ENCODE results near the gene LIN37.

Gene LIN37

DNA sequence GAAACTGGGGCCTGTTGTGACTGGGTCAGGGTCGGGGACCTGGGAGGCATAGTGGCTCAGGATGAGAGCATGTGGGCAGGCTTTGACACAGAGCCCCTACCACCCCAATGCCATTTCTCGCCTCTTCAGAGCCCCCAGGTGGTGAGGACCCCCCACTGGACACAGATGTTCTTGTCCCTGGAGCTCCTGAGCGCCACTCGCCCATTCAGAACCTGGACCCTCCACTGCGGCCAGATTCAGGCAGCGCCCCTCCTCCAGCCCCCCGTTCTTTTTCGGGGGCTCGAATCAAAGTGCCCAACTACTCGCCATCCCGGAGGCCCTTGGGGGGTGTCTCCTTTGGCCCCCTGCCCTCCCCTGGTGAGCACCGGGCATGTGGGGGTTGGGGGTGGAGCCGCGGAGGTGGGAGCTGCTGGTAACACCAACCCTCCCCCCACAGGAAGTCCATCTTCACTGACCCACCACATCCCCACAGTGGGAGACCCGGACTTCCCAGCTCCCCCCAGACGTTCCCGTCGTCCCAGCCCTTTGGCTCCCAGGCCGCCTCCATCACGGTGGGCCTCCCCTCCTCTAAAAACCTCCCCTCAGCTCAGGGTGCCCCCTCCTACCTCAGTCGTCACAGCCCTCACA lies 16.5 kb upstream of the LIN37 start:
- no CpG with 5 or more reads among the region's 21 CpGs for WGBS (ENCODE audit: extremely low coverage, insufficient coverage, insufficient read length)
- Histone ChIP-seq H3K36me3 (ENCODE audit: control insufficient read depth in 1 of 2, insufficient read depth in 2 of 2, low read length in 2 of 2) (peaks cover 94% of the 10 kb centered on the region in 2 experiments), H3K9ac (ENCODE audit: low read length) (no peak overlapping the region), H3K9me3 (ENCODE audit: insufficient read depth, low read depth, low read length) (no peaks in the 10 kb centered on the region), H2BK5ac (ENCODE audit: low read depth, low read length, poor library complexity) (no peak overlapping the region), H4K91ac (ENCODE audit: low read depth, low read length) (no peak overlapping the region), H2BK12ac (ENCODE audit: low read length) (no peak overlapping the region), H3K23ac (ENCODE audit: low read length) (no peak overlapping the region), H3K4me1 (ENCODE audit: control insufficient read depth in 1 of 2, insufficient read depth in 2 of 2, low read length in 2 of 2) (no peaks in the 10 kb centered on the region), H2AFZ (ENCODE audit: insufficient read depth, low read length, poor library complexity) (no peak overlapping the region), H3K4me2 (ENCODE audit: low read length) (no peak overlapping the region), H2BK120ac (ENCODE audit: insufficient read depth, low read length, poor library complexity) (no peak overlapping the region), H3K18ac (ENCODE audit: low read length) (peak overlapping the region; percentile 27), H3K27me3 (ENCODE audit: insufficient read depth, low read length) (no peaks in the 10 kb centered on the region), H4K12ac (ENCODE audit: low read depth, low read length) (peak overlapping the region; percentile 9), H3K4me3 (ENCODE audit: low read depth, low read length) (no peak overlapping the region), H3K79me2 (ENCODE audit: control insufficient read depth, insufficient read depth, low read length, poor library complexity) (no peaks in the 10 kb centered on the region), H3K27ac (ENCODE audit: low read depth, low read length) (no peak overlapping the region), H3K14ac (ENCODE audit: low read length) (no peak overlapping the region), H4K8ac (ENCODE audit: low read depth, low read length) (no peak overlapping the region), H3K79me1 (ENCODE audit: low read length) (peaks cover 3% of the 10 kb centered on the region), H2AK5ac (ENCODE audit: low read length) (no peak overlapping the region), H3K4ac (ENCODE audit: low read depth, low read length) (no peak overlapping the region)
- DNase-seq, result no peak

DNA sequence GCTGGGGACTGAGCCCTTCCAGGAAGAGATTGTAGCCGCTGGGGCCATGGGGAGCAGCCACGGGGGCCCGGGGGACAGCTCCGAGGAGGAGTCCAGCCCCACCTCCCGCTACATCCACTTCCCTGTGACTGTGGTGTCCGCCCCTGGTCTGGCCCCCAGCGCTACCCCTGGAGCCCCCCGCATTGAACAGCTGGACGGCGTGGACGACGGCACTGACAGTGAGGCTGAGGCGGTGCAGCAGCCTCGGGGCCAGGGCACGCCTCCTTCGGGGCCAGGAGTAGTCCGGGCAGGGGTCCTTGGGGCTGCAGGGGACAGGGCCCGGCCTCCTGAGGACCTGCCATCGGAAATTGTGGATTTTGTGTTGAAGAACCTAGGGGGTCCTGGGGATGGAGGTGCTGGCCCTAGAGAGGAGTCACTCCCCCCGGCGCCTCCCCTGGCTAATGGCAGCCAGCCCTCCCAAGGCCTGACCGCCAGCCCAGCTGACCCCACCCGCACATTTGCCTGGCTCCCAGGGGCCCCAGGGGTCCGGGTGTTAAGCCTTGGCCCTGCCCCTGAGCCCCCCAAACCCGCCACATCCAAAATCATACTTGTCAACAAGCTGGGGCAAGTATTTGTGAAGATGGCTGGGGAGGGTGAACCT lies 15.7 kb upstream of the LIN37 start:
- no CpG with 5 or more reads among the region's 25 CpGs for WGBS (ENCODE audit: extremely low coverage, insufficient coverage, insufficient read length)
- H3K9ac ChIP-seq (ENCODE audit: low read length), result no peak overlapping the region
- no peak overlapping the region for H4K91ac ChIP-seq (ENCODE audit: low read depth, low read length)
- H4K8ac ChIP-seq (ENCODE audit: low read depth, low read length), result no peak overlapping the region
- no peak for DNase-seq
- no peaks in the 10 kb centered on the region for H3K79me2 ChIP-seq (ENCODE audit: control insufficient read depth, insufficient read depth, low read length, poor library complexity)
- no peak overlapping the region for H3K4me3 ChIP-seq (ENCODE audit: low read depth, low read length)
- H2BK5ac ChIP-seq (ENCODE audit: low read depth, low read length, poor library complexity), result no peak overlapping the region
- H3K14ac ChIP-seq (ENCODE audit: low read length), result no peak overlapping the region
- H3K4me2 ChIP-seq (ENCODE audit: low read length), result no peak overlapping the region
- no peak overlapping the region for H2AFZ ChIP-seq (ENCODE audit: insufficient read depth, low read length, poor library complexity)
- no peak overlapping the region for H4K12ac ChIP-seq (ENCODE audit: low read depth, low read length)
- H3K36me3 ChIP-seq (ENCODE audit: control insufficient read depth in 1 of 2, insufficient read depth in 2 of 2, low read length in 2 of 2), result peaks cover 93 to 94% of the 10 kb centered on the region in 2 experiments
- no peak overlapping the region for H3K27ac ChIP-seq (ENCODE audit: low read depth, low read length)
- no peaks in the 10 kb centered on the region for H3K4me1 ChIP-seq (ENCODE audit: control insufficient read depth in 1 of 2, insufficient read depth in 2 of 2, low read length in 2 of 2)
- H3K23ac ChIP-seq (ENCODE audit: low read length), result no peak overlapping the region
- no peak overlapping the region for H2BK120ac ChIP-seq (ENCODE audit: insufficient read depth, low read length, poor library complexity)
- no peak overlapping the region for H3K18ac ChIP-seq (ENCODE audit: low read length)
- H3K9me3 ChIP-seq (ENCODE audit: insufficient read depth, low read depth, low read length), result no peaks in the 10 kb centered on the region
- no peak overlapping the region for H2BK12ac ChIP-seq (ENCODE audit: low read length)
- peaks cover 3% of the 10 kb centered on the region for H3K79me1 ChIP-seq (ENCODE audit: low read length)
- H2AK5ac ChIP-seq (ENCODE audit: low read length), result no peak overlapping the region
- no peaks in the 10 kb centered on the region for H3K27me3 ChIP-seq (ENCODE audit: insufficient read depth, low read length)
- H3K4ac ChIP-seq (ENCODE audit: low read depth, low read length), result no peak overlapping the region

DNA sequence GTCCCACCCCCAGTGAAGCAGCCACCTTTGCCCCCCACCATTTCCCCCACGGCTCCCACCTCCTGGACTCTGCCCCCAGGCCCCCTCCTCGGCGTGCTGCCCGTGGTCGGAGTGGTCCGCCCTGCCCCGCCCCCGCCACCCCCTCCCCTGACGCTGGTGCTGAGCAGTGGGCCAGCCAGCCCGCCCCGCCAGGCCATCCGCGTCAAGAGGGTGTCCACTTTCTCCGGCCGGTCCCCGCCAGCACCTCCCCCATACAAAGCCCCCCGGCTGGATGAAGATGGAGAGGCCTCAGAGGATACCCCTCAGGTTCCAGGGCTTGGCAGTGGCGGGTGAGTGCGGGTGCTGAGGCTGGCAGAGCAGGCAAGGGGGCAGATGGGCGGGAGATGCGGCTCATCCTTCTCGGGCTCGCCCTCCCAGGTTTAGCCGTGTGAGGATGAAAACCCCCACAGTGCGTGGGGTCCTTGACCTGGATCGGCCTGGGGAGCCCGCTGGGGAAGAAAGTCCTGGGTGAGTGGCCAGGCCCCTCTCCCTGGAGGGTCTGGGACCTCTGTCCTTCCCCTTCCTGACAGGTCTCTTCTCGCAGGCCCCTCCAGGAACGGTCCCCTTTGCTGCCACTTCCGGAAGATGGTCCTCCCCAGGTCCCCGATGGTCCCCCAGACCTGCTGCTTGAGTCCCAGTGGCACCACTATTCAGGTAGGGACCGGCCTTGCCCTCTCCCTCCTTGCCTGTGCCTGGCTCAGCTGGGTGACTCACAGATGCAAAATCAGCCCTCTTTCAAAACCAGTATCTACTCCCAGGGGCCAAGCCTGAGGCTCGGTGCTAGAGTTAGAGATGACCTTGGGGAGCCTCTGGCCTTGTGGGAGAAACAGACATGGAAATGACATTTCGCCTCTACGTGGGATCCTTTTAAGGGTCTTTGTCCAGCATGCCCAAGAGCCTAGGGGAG lies 14.9 kb upstream of the LIN37 start:
- no peak overlapping the region for H3K18ac ChIP-seq (ENCODE audit: low read length)
- H3K23ac ChIP-seq (ENCODE audit: low read length), result no peak overlapping the region
- no peak overlapping the region for H4K12ac ChIP-seq (ENCODE audit: low read depth, low read length)
- no peak overlapping the region for H4K8ac ChIP-seq (ENCODE audit: low read depth, low read length)
- no peak overlapping the region for H3K9ac ChIP-seq (ENCODE audit: low read length)
- H3K27me3 ChIP-seq (ENCODE audit: insufficient read depth, low read length), result no peaks in the 10 kb centered on the region
- no peak overlapping the region for H3K4me3 ChIP-seq (ENCODE audit: low read depth, low read length)
- H3K4me2 ChIP-seq (ENCODE audit: low read length), result no peak overlapping the region
- no peak overlapping the region for H2BK5ac ChIP-seq (ENCODE audit: low read depth, low read length, poor library complexity)
- no CpG with 5 or more reads among the region's 35 CpGs for WGBS (ENCODE audit: extremely low coverage, insufficient coverage, insufficient read length)
- no peak for DNase-seq
- peaks cover 93 to 94% of the 10 kb centered on the region in 2 experiments for H3K36me3 ChIP-seq (ENCODE audit: control insufficient read depth in 1 of 2, insufficient read depth in 2 of 2, low read length in 2 of 2)
- H4K91ac ChIP-seq (ENCODE audit: low read depth, low read length), result peak overlapping the region; percentile 20
- H3K79me1 ChIP-seq (ENCODE audit: low read length), result peaks cover 3% of the 10 kb centered on the region
- no peak overlapping the region for H2AK5ac ChIP-seq (ENCODE audit: low read length)
- H3K27ac ChIP-seq (ENCODE audit: low read depth, low read length), result no peak overlapping the region
- H3K79me2 ChIP-seq (ENCODE audit: control insufficient read depth, insufficient read depth, low read length, poor library complexity), result no peaks in the 10 kb centered on the region
- H3K4ac ChIP-seq (ENCODE audit: low read depth, low read length), result no peak overlapping the region
- H2AFZ ChIP-seq (ENCODE audit: insufficient read depth, low read length, poor library complexity), result no peak overlapping the region
- H2BK12ac ChIP-seq (ENCODE audit: low read length), result no peak overlapping the region
- H3K14ac ChIP-seq (ENCODE audit: low read length), result no peak overlapping the region
- H2BK120ac ChIP-seq (ENCODE audit: insufficient read depth, low read length, poor library complexity), result no peak overlapping the region
- no peaks in the 10 kb centered on the region for H3K9me3 ChIP-seq (ENCODE audit: insufficient read depth, low read depth, low read length)
- no peaks in the 10 kb centered on the region for H3K4me1 ChIP-seq (ENCODE audit: control insufficient read depth in 1 of 2, insufficient read depth in 2 of 2, low read length in 2 of 2)

GRCh38 chr19:35734273-35734672 lies 14.1 kb upstream of the LIN37 start:
- H4K8ac ChIP-seq (ENCODE audit: low read depth, low read length), result no peak overlapping the region
- H3K23ac ChIP-seq (ENCODE audit: low read length), result no peak overlapping the region
- H2AFZ ChIP-seq (ENCODE audit: insufficient read depth, low read length, poor library complexity), result no peak overlapping the region
- no peak overlapping the region for H2BK12ac ChIP-seq (ENCODE audit: low read length)
- H3K4ac ChIP-seq (ENCODE audit: low read depth, low read length), result no peak overlapping the region
- H3K4me1 ChIP-seq (ENCODE audit: control insufficient read depth in 1 of 2, insufficient read depth in 2 of 2, low read length in 2 of 2), result no peaks in the 10 kb centered on the region
- no peak overlapping the region for H3K4me3 ChIP-seq (ENCODE audit: low read depth, low read length)
- no peak overlapping the region for H4K12ac ChIP-seq (ENCODE audit: low read depth, low read length)
- H3K36me3 ChIP-seq (ENCODE audit: control insufficient read depth in 1 of 2, insufficient read depth in 2 of 2, low read length in 2 of 2), result peaks cover 90 to 93% of the 10 kb centered on the region in 2 experiments
- no peak overlapping the region for H3K18ac ChIP-seq (ENCODE audit: low read length)
- H4K91ac ChIP-seq (ENCODE audit: low read depth, low read length), result peak overlapping the region; percentile 20
- DNase-seq, result no peak
- no peak overlapping the region for H2BK120ac ChIP-seq (ENCODE audit: insufficient read depth, low read length, poor library complexity)
- H3K14ac ChIP-seq (ENCODE audit: low read length), result no peak overlapping the region
- H3K79me2 ChIP-seq (ENCODE audit: control insufficient read depth, insufficient read depth, low read length, poor library complexity), result no peaks in the 10 kb centered on the region
- H2AK5ac ChIP-seq (ENCODE audit: low read length), result no peak overlapping the region
- no peak overlapping the region for H2BK5ac ChIP-seq (ENCODE audit: low read depth, low read length, poor library complexity)
- H3K27me3 ChIP-seq (ENCODE audit: insufficient read depth, low read length), result no peaks in the 10 kb centered on the region
- no CpG with 5 or more reads among the region's 8 CpGs for WGBS (ENCODE audit: extremely low coverage, insufficient coverage, insufficient read length)
- no peak overlapping the region for H3K27ac ChIP-seq (ENCODE audit: low read depth, low read length)
- peaks cover 3% of the 10 kb centered on the region for H3K79me1 ChIP-seq (ENCODE audit: low read length)
- H3K9ac ChIP-seq (ENCODE audit: low read length), result no peak overlapping the region
- H3K4me2 ChIP-seq (ENCODE audit: low read length), result no peak overlapping the region
- no peaks in the 10 kb centered on the region for H3K9me3 ChIP-seq (ENCODE audit: insufficient read depth, low read depth, low read length)
